HL-60 (cell line): ENCODE data around the gene STARD3.

Experiments
- CTCF ChIP-seq: IDR thresholded peaks from one replicate; pipeline ENCODE4 v1.5.1; 2011; ENCODE audit warnings: low read length, control low read depth, inconsistent platforms; ENCODE audit not compliant: insufficient read depth
- GABPA ChIP-seq: IDR thresholded peaks from 2 replicates; pipeline ENCODE4 v1.6.1; 2012; ENCODE audit warnings: low read depth
- POLR2AphosphoS5 ChIP-seq: IDR thresholded peaks from 2 replicates; pipeline ENCODE4 v1.6.1; 2012; ENCODE audit warnings: low read depth
- REST ChIP-seq: IDR thresholded peaks from 2 replicates; pipeline ENCODE4 v1.6.1; 2012; ENCODE audit warnings: low read depth; ENCODE audit not compliant: insufficient replicate concordance

- no peak for TF ChIP-seq GABPA
- TF ChIP-seq REST = no peak
- no peak for TF ChIP-seq POLR2AphosphoS5
- no peak for TF ChIP-seq CTCF
These were observed 61.0 kb downstream of the STARD3 start for GRCh38 chr17:39697961-39698360.
